Naive thymus-derived CD4-positive, alpha-beta T cell (primary cell): ENCODE data around the gene PPP1R1A. TPM values are rescaled to one million over a fixed set of nuclear protein-coding genes. Genes with fewer than 3 reads are reported as not detected.

Source experiments
- ATAC-seq: fragments of 150-1000 bp; cut with Tn5 transposase; 2 replicates; pipeline ENCODE4 v1.10.0; 2021; ENCODE audit warnings: mild to moderate bottlenecking, moderate library complexity
- CTCF ChIA-PET: fragments of 350-600 bp; sonication (Branson Sonifier 250); formaldehyde crosslinking; loops from one replicate; lab custom pipeline; 2021; ENCODE audit warnings: antibody characterized with exemption; lab: Charles Lee
- POLR2A ChIA-PET: fragments of 350-600 bp; sonication (Branson Sonifier 250); formaldehyde crosslinking; loops from one replicate; lab custom pipeline; 2021; ENCODE audit warnings: antibody characterized with exemption, inconsistent platforms; lab: Charles Lee
- DNase-seq, 9 donors: peaks; one replicate each; pipeline versions ENCODE4 v3.0.0 to v3.0.0-alpha.2; 2020 to 2022; ENCODE audit warnings: mixed read lengths in 1 of 9
- H3K27ac ChIP-seq: one replicate; pipeline ENCODE4 v1.7.0; 2013; ENCODE audit warnings: mild to moderate bottlenecking, low read depth, low read length, moderate library complexity
- H3K27me3 ChIP-seq, 2 donors: one replicate each; pipeline ENCODE4 v1.7.0; 2013; ENCODE audit warnings: low read length in 2 of 2, mild to moderate bottlenecking in 2 of 2, moderate library complexity in 2 of 2; ENCODE audit not compliant: control insufficient read depth in 2 of 2, insufficient read depth in 2 of 2
- H3K36me3 ChIP-seq, 3 experiments: 1 replicate in 2 of 3; 2 replicates in 1 of 3; pipeline ENCODE4 v1.7.0; 2013; ENCODE audit warnings: low read length in 3 of 3, mild to moderate bottlenecking in 3 of 3, moderate library complexity in 1 of 3; ENCODE audit not compliant: insufficient read depth in 3 of 3, control insufficient read depth in 2 of 3
- H3K4me1 ChIP-seq, 2 donors: one replicate each; pipeline ENCODE4 v1.7.0; 2013; ENCODE audit warnings: low read length in 2 of 2, mild to moderate bottlenecking in 2 of 2, moderate library complexity in 1 of 2; ENCODE audit not compliant: control insufficient read depth in 2 of 2, insufficient read depth in 2 of 2
- H3K4me3 ChIP-seq: 2 replicates; pipeline ENCODE4 v1.7.0; 2013; ENCODE audit warnings: mild to moderate bottlenecking, low read length
- H3K9me3 ChIP-seq, 3 experiments: 1 replicate in 2 of 3; 2 replicates in 1 of 3; pipeline ENCODE4 v1.7.0; 2013; ENCODE audit warnings: low read length in 3 of 3; ENCODE audit not compliant: control insufficient read depth in 2 of 3
- H3K27ac Mint-ChIP-seq, 9 donors: one replicate each; pipeline ENCODE4 v1.8.0; 2020 to 2022; ENCODE audit warnings: mixed read lengths in 9 of 9, mild to moderate bottlenecking in 8 of 9, moderate library complexity in 5 of 9, inconsistent platforms in 2 of 9
- H3K27me3 Mint-ChIP-seq, 5 donors: one replicate each; pipeline ENCODE4 v1.8.0; 2021 to 2022; ENCODE audit warnings: mixed read lengths in 5 of 5, mild to moderate bottlenecking in 1 of 5
- H3K36me3 Mint-ChIP-seq, 5 donors: one replicate each; pipeline ENCODE4 v1.8.0; 2020 to 2022; ENCODE audit warnings: mixed read lengths in 5 of 5, mild to moderate bottlenecking in 3 of 5, inconsistent platforms in 1 of 5
- H3K4me1 Mint-ChIP-seq, 7 donors: one replicate each; pipeline ENCODE4 v1.8.0; 2020 to 2022; ENCODE audit warnings: mixed read lengths in 7 of 7, mild to moderate bottlenecking in 3 of 7, inconsistent platforms in 1 of 7
- H3K4me3 Mint-ChIP-seq, 10 donors: one replicate each; pipeline ENCODE4 v1.8.0; 2020 to 2022; ENCODE audit warnings: mild to moderate bottlenecking in 10 of 10, mixed read lengths in 10 of 10, moderate library complexity in 6 of 10, inconsistent platforms in 2 of 10
- H3K9me3 Mint-ChIP-seq, 11 donors: one replicate each; pipeline ENCODE4 v1.8.0; 2020 to 2022; ENCODE audit warnings: mixed read lengths in 11 of 11, mild to moderate bottlenecking in 4 of 11, inconsistent platforms in 1 of 11, moderate library complexity in 1 of 11
- intact Hi-C, 2 donors: fragments of 100-400 bp; cut with micrococcal nuclease; formaldehyde crosslinking; loops; one replicate each; pipeline ENCODE4 v1.15.1; 2023
- polyA plus RNA-seq, 2 donors: library from polyadenylated mRNA; unstranded; fragments of 300-500 nt; fragmentation: Illumina TruSeq; gene quantifications; one replicate each; pipeline ENCODE4 v1.2.3, GENCODE V29; 2021
- total RNA-seq, 6 experiments: library from RNA in 5 of 6; stranded (reverse) in 5 of 6; gene quantifications; 1 replicate in 5 of 6; 2 replicates in 1 of 6; pipeline ENCODE4 v1.2.3 and lab custom pipeline; 2021 to 2026

Gene PPP1R1A, protein sequence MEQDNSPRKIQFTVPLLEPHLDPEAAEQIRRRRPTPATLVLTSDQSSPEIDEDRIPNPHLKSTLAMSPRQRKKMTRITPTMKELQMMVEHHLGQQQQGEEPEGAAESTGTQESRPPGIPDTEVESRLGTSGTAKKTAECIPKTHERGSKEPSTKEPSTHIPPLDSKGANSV
- not detected for total RNA-seq
- not detected for polyA plus RNA-seq
- total RNA-seq (lab: John Stamatoyannopoulos, UW): not detected

DNA sequence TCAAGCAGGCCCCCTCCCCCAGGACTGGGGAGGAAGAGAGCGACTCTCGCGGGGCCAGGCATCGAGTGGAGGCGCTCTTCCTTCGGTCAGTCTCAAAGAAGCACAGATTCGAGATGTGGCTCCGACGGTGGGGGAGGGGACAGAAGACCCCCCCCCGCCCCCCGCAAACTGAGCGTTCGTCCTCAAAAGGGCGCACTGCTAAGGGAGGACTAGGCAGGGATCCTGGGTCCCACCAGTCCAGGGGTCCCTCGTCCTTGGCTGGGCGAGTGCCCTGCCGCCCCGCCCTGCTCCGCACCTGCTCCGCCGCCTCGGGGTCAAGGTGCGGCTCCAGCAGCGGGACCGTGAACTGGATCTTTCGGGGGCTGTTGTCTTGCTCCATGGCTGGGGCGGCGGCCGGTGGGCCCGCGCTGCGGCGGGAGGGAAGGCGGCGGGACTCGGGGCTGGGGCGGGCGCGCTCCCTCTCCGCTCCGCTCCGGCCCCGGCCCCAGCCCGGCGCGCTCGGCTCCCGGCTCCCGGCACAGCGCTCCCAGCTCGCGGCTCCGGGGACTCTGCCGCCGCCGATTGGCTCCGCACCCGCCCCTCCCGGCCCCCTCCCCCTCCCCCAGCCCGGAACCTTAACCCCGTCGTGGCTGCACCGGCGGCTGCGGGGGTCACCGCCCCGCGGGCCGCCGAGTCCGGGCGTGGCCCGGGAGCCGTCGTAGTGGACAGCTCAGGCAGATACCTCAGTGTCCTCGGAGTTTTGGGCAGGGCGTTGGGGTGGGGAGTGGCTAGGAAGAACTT is at the start of gene PPP1R1A:
PPP1R1A (minus strand) TSS at position 550 of the 780 bp plus-strand sequence; CDS start at position 379, 171 bp downstream.
- no peak for DNase-seq
- ATAC-seq: no peak

DNA sequence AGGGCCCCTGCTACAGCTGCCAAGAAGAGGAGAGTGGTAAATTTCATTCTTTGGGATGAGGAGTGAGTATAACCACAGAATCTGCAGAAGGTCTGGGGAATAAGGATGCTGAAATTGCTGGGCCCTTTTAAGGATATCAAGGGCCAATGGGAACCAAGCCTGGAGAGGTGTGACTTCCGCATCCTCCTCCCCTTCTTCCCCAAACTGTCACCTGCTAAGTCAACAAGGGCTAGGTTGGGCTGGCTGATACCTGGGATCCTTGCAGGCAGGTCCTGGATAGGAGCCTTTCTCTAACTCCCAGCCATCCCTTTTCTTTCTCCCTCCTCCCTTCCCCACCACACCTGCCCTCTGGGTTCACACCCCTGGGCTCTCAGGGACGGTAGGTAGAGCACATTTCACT is 46.3 kb upstream of the PPP1R1A start, which contains the start of gene LACRT:
LACRT (minus strand) TSS at position 101 of the 400 bp plus-strand sequence; CDS start at position 47, 54 bp downstream.
- no peaks in the 10 kb centered on the region for H3K27me3 ChIP-seq
- Mint-ChIP-seq H3K36me3 (no peaks in the 10 kb centered on the region), H3K27ac (peak within 1 kb of the TSS in 1 of 9 donors; percentile 2), H3K9me3 (peaks cover 0 to 4% (median 0%) of the 10 kb centered on the region in 11 donors), H3K4me1 (no peaks in the 10 kb centered on the region), H3K4me3 (no peak within 1 kb of the TSS), H3K27me3 (peaks cover 5 to 21% (median 9%) of the 10 kb centered on the region in 5 donors)
- no peak for DNase-seq
- no peaks in the 10 kb centered on the region for H3K9me3 ChIP-seq
- no peaks in the 10 kb centered on the region for H3K4me1 ChIP-seq
- no peak within 1 kb of the TSS for H3K27ac ChIP-seq
- intact Hi-C loops: no loop called here
- no peak within 1 kb of the TSS for H3K4me3 ChIP-seq
- POLR2A ChIA-PET: no interaction called here
- no peaks in the 10 kb centered on the region for H3K36me3 ChIP-seq
- no peak for ATAC-seq
- CTCF ChIA-PET: no interaction called here

More for the DNA sequence above, at the start of gene PPP1R1A:
- H3K4me1 Mint-ChIP-seq: peaks cover 4 to 10% (median 7%) of the 10 kb centered on the region in 7 donors
- POLR2A ChIA-PET: no interaction called here
- CTCF ChIA-PET: no interaction called here
- H3K4me1 ChIP-seq: peaks cover 0 to 5% of the 10 kb centered on the region in 2 donors
- intact Hi-C loops: no loop called here
- H3K9me3 Mint-ChIP-seq: peaks cover 0 to 2% (median 0%) of the 10 kb centered on the region in 11 donors
- H3K36me3 Mint-ChIP-seq: no peaks in the 10 kb centered on the region
- peak within 1 kb of the TSS in 1 of 9 donors; percentile 43 for H3K27ac Mint-ChIP-seq
- no peaks in the 10 kb centered on the region for H3K9me3 ChIP-seq
- no peaks in the 10 kb centered on the region for H3K36me3 ChIP-seq
- peaks cover 6 to 11% of the 10 kb centered on the region in 2 donors for H3K27me3 ChIP-seq
- no peak within 1 kb of the TSS for H3K27ac ChIP-seq
- peak within 1 kb of the TSS; percentile 43 to 78 (median 70) for H3K4me3 Mint-ChIP-seq
- H3K27me3 Mint-ChIP-seq: peaks cover 56 to 80% (median 63%) of the 10 kb centered on the region in 5 donors
- H3K4me3 ChIP-seq: no peak within 1 kb of the TSS

DNA sequence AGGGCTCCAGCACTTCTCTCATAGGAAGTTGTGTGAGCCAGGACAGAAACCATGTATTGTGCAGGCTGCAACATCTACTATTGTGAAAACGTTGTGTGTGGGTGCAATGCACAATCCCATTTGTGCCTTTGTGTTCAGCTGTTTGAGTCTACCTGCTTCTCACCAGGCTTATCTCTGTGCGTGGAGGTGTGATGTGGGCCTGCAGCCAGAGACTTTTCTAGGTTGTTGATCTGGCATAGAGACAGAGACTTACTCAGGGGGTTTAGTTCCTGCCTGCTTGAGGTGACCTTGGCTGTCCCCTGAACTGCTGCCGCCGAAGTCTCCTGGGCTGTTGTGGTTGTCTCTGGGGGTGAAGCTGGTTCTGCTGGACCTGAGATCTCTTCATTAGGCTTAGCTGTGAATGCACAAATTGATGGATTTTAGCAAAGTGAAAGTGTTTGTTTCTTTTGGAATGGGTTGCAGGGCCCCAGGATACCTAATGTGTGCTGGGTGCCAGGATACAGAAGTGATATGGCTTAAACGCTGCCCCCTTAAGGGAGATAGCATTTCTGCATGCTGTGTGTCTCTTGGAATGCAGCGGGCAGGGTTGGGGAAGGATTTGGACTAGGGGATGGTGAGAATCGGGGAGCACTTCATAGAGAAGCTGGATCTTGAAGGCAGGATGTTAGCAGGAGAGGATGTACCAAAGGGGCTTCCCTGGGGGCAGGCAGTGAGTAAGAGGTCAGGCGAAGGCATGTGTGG is 43.7 kb upstream of the PPP1R1A start:
- Mint-ChIP-seq H3K9me3 (peaks cover 3 to 17% (median 6%) of the 10 kb centered on the region in 11 donors), H3K4me1 (no peaks in the 10 kb centered on the region), H3K4me3 (no peak overlapping the region), H3K27me3 (peaks cover 9 to 39% (median 24%) of the 10 kb centered on the region in 5 donors), H3K36me3 (peaks cover 0 to 6% (median 0%) of the 10 kb centered on the region in 5 donors), H3K27ac (no peak overlapping the region)
- Histone ChIP-seq H3K4me1 (no peaks in the 10 kb centered on the region), H3K9me3 (peaks cover 0 to 5% (median 0%) of the 10 kb centered on the region in 3 experiments), H3K4me3 (no peak overlapping the region), H3K36me3 (no peaks in the 10 kb centered on the region), H3K27ac (no peak overlapping the region), H3K27me3 (no peaks in the 10 kb centered on the region)
- intact Hi-C loops: no loop called here
- ATAC-seq: no peak
- ChIA-PET POLR2A (no interaction called here), CTCF (no interaction called here)
- no peak for DNase-seq

DNA sequence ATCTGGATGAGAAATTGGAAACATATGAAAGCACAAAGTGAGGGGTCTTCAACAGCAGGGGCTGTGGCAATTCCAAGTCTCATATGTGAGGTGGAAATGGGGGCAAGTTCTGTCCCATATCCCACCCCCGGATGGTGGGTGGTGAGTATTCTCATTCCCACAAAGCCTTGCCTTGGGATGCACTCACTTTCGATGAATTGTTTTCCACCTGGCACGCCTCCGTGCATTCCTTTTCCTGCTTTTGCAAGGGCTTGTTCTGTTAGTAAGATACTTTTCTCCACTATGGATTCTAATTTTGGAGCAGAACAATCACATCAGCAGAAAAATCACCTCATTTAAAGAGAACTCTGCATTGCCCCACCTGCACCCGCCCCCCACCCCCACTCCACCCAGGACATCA is 43.1 kb upstream of the PPP1R1A start:
- Mint-ChIP-seq H3K4me3 (no peak overlapping the region), H3K4me1 (no peaks in the 10 kb centered on the region), H3K36me3 (peaks cover 0 to 12% (median 0%) of the 10 kb centered on the region in 5 donors), H3K27ac (no peak overlapping the region), H3K9me3 (peaks cover 5 to 23% (median 11%) of the 10 kb centered on the region in 11 donors), H3K27me3 (peaks cover 9 to 45% (median 30%) of the 10 kb centered on the region in 5 donors)
- intact Hi-C loops: no loop called here
- H3K27me3 ChIP-seq: no peaks in the 10 kb centered on the region
- no peaks in the 10 kb centered on the region for H3K36me3 ChIP-seq
- H3K27ac ChIP-seq: no peak overlapping the region
- ATAC-seq (no peak), DNase-seq (no peak)
- peaks cover 0 to 5% (median 0%) of the 10 kb centered on the region in 3 experiments for H3K9me3 ChIP-seq
- CTCF ChIA-PET: no interaction called here
- no peak overlapping the region for H3K4me3 ChIP-seq
- H3K4me1 ChIP-seq: no peaks in the 10 kb centered on the region
- POLR2A ChIA-PET: no interaction called here

DNA sequence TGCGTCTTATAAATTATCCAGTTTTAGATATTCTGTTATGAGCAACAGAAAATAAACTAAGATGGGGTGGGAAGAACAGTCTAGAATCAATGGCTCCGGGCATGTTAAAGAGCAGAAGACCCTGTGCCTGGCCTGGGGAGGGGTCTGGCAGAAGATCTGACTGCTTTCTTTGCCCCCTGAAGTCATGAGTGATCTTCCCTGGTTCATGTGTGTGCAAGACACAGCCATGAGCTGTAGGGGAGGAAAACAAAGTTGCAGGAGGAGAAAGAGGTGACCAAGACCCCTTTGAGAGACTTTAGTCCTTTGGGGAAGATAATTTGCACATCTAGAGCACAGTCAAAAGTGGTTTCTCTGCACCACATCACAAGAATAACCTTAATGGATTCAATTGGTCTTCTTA is 41.5 kb upstream of the PPP1R1A start:
- POLR2A ChIA-PET: no interaction called here
- Histone ChIP-seq H3K27ac (no peak overlapping the region), H3K4me1 (no peaks in the 10 kb centered on the region), H3K9me3 (peaks cover 0 to 5% (median 0%) of the 10 kb centered on the region in 3 experiments), H3K36me3 (no peaks in the 10 kb centered on the region), H3K4me3 (no peak overlapping the region), H3K27me3 (peaks cover 0 to 5% of the 10 kb centered on the region in 2 donors)
- CTCF ChIA-PET: no interaction called here
- no peak for ATAC-seq
- Mint-ChIP-seq H3K27me3 (peaks cover 18 to 58% (median 43%) of the 10 kb centered on the region in 5 donors), H3K4me3 (no peak overlapping the region), H3K36me3 (peaks cover 0 to 15% (median 0%) of the 10 kb centered on the region in 5 donors), H3K9me3 (peaks cover 5 to 25% (median 11%) of the 10 kb centered on the region in 11 donors), H3K27ac (no peak overlapping the region), H3K4me1 (no peaks in the 10 kb centered on the region)
- DNase-seq: no peak
- intact Hi-C loops: no loop called here

DNA sequence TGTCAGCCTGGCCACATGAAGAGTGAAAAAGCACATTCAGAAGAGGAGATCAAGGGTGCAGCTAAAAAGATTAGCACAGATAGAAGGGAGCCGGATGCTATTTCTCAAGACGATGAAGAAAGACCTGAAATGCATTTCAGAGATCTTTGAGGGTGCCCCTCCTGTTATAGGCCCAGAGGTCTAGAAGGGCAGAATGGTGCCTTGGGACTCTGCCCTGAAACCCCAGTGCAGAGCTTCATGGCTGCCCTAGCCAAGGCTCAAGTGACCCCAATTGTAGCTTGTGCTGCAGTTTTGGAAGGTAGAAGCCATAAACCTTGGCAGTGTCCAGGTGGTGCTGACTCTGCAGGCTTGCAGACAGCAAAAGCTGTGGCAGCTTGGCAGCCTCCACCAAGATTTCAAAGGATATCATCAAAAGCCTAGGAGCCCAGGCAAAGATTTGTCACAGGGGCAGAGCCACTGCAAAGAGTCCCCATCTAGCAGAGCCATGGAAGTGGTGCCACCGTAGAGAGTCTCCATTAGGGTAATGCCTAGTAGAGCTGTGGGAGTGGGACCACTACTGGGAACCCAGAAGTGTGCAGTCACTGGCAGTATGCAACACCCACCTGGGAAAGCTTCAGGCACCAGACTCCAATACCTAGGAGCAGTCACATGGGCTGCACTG is 39.9 kb upstream of the PPP1R1A start:
- ChIA-PET POLR2A (no interaction called here), CTCF (no interaction called here)
- ATAC-seq (no peak), DNase-seq (no peak)
- intact Hi-C loops: no loop called here
- Histone ChIP-seq H3K36me3 (no peaks in the 10 kb centered on the region), H3K4me3 (no peak overlapping the region), H3K27me3 (peaks cover 4 to 6% of the 10 kb centered on the region in 2 donors), H3K27ac (no peak overlapping the region), H3K4me1 (no peaks in the 10 kb centered on the region), H3K9me3 (peaks cover 0 to 5% (median 0%) of the 10 kb centered on the region in 3 experiments)
- Mint-ChIP-seq H3K4me3 (no peak overlapping the region), H3K9me3 (peaks cover 5 to 25% (median 11%) of the 10 kb centered on the region in 11 donors), H3K27me3 (peaks cover 27 to 70% (median 59%) of the 10 kb centered on the region in 5 donors), H3K36me3 (peaks cover 0 to 15% (median 0%) of the 10 kb centered on the region in 5 donors), H3K27ac (no peak overlapping the region), H3K4me1 (no peaks in the 10 kb centered on the region)
